ENCODE data around the gene TTC9C. TPM values are rescaled to one million over a fixed set of nuclear protein-coding genes. Genes with fewer than 3 reads are reported as not detected.

The TTC9C gene
- total RNA-seq, 1 experiment from 2014 or later, result 71.4 TPM

DNA sequence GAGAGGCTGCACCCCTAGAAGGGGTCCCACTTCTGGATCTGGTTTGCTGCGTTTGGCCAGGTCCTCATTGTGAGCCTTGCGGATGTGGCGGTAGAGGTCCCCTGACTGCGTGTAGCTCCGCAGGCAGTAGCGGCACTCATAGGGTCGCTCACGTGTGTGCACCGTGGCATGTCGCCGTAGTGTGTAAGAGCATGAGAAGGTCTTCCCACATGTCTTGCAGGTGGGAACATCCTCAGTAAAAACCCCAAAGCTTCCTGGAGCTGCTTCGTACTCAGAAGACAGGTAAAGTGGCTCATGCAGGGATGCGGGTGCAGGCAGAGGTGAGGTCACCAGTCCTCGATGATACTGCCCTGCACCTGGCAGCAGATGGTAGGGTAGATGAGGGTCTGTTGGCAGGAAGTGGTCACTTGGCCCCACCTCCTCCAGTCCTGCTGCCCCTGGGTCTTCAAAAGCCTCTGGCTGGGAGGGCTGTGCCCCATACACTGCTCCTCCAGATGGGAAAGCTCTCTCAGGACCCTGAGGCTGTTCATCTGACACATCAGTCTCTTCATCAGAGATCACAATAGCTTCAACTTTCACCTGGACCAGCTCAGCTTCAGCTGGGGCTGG is 24.0 kb downstream of the TTC9C start:
- Histone ChIP-seq H3K27ac (no peak overlapping the region), H3F3A (ENCODE audit: insufficient read depth, low read depth) (peaks cover 43% of the 10 kb centered on the region), H3K4me1 (replicated peaks; ENCODE audit: insufficient read depth) (peaks cover 17% of the 10 kb centered on the region), H2AFZ (no peak overlapping the region), H3K4me2 (peak overlapping the region; percentile 83; the same call in 1 of the 2 replicates), H3K9me2 (ENCODE audit: insufficient read depth) (no peaks in the 10 kb centered on the region), H3K79me2 (ENCODE audit: low read depth) (peaks cover 17% of the 10 kb centered on the region), H4K20me1 (ENCODE audit: insufficient read depth) (no peaks in the 10 kb centered on the region), H3K27me3 (ENCODE audit: insufficient read depth, low read depth) (no peaks in the 10 kb centered on the region), H3K9me3 (ENCODE audit: insufficient read depth, low read depth) (no peaks in the 10 kb centered on the region), H3K36me3 (ENCODE audit: low read depth) (no peaks in the 10 kb centered on the region), H3K4me3 (no peak overlapping the region)
- ChIA-PET CTCF (no interaction called here), POLR2A (ENCODE audit: unreplicated experiment) (interaction anchor here (0.7 kb wide), 1 partner anchor 26 kb away, joined by 3 read pairs; no protein-coding TSS in a partner anchor)
- TF ChIP-seq EZH2 (IDR thresholded peaks at IDR 0.05; ENCODE audit: low read depth), result no peak
- TF ChIP-seq, protein P1, sequence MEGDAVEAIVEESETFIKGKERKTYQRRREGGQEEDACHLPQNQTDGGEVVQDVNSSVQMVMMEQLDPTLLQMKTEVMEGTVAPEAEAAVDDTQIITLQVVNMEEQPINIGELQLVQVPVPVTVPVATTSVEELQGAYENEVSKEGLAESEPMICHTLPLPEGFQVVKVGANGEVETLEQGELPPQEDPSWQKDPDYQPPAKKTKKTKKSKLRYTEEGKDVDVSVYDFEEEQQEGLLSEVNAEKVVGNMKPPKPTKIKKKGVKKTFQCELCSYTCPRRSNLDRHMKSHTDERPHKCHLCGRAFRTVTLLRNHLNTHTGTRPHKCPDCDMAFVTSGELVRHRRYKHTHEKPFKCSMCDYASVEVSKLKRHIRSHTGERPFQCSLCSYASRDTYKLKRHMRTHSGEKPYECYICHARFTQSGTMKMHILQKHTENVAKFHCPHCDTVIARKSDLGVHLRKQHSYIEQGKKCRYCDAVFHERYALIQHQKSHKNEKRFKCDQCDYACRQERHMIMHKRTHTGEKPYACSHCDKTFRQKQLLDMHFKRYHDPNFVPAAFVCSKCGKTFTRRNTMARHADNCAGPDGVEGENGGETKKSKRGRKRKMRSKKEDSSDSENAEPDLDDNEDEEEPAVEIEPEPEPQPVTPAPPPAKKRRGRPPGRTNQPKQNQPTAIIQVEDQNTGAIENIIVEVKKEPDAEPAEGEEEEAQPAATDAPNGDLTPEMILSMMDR (conservative IDR thresholded peaks at IDR 0.05), result no peak
- BruUV-seq (replicated peaks), result no TSS peak
- no peak for DNase-seq
- intact Hi-C loops (cut with micrococcal nuclease; ENCODE audit: unreplicated experiment), result no loop called here

DNA sequence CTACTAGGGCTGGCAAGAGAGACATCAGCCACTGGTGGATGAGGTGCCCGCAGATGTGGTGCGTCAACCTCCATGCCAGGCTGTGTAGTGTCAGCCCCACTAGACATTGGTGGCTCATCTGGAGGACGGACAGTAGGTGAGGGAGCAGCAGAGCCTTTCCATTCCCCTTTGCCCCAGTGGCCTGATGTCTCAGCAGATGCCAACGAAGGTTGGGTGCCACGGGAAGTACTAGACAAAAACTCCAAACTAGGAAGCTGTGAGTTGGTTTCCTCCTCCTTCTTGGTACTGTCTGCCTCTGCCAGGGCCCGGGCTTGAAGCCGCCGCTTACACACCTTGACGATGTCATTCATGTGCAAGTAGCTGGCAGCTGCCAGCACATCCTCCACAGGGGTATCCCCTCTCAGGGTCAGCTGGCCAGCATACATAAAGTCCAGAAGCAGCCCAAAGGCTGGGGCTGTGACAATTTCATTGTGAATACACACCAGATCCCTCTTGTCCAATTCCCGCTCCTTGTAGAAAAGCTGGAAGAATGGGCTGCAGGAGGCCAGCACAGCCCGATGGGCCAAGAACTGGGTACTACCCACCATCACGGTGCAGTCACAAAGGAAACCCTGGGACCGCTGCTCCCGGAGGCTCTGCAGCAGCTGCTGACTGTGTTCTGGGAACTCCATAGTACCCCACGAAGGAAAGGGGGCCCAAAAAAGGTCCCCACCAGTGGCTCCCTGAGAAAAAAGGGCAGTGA is 24.9 kb downstream of the TTC9C start:
- H4K20me1 ChIP-seq (ENCODE audit: insufficient read depth), result no peaks in the 10 kb centered on the region
- H3K27me3 ChIP-seq (ENCODE audit: insufficient read depth, low read depth), result no peaks in the 10 kb centered on the region
- ChIA-PET CTCF (interaction anchor here (0.8 to 1.5 kb wide), 9 partner anchors 18 to 1551 kb away, joined by 3 to 9 read pairs (median 4); partner anchors contain the start of genes HNRNPUL2, MTA2, SLC3A2 and TAF6L), POLR2A (ENCODE audit: unreplicated experiment) (interaction anchor here (0.6 to 1.6 kb wide), 20 partner anchors 8 to 1239 kb away, joined by 3 to 50 read pairs (median 5); partner anchors contain the start of genes C11orf98, CSKMT, HNRNPUL2 and INTS5)
- H3K4me1 ChIP-seq (replicated peaks; ENCODE audit: insufficient read depth), result peaks cover 17% of the 10 kb centered on the region
- DNase-seq, result no peak
- peaks cover 17% of the 10 kb centered on the region for H3K79me2 ChIP-seq (ENCODE audit: low read depth)
- H2AFZ ChIP-seq, result peak overlapping the region; percentile 84; the same call in 1 of the 2 replicates
- H3K9me2 ChIP-seq (ENCODE audit: insufficient read depth), result no peaks in the 10 kb centered on the region
- TF ChIP-seq EZH2 (IDR thresholded peaks at IDR 0.05; ENCODE audit: low read depth), result no peak
- TF ChIP-seq, protein P1 (conservative IDR thresholded peaks at IDR 0.05), result no peak
- H3K4me2 ChIP-seq, result peak overlapping the region; percentile 83
- no peaks in the 10 kb centered on the region for H3K36me3 ChIP-seq (ENCODE audit: low read depth)
- H3K9me3 ChIP-seq (ENCODE audit: insufficient read depth, low read depth), result no peaks in the 10 kb centered on the region
- peak overlapping the region; percentile 63 for H3K4me3 ChIP-seq
- intact Hi-C loops (cut with micrococcal nuclease; ENCODE audit: unreplicated experiment), result no loop called here
- 0 out of 2 replicates have a peak overlapping the region, but pooled peaks have one; percentile 11 for H3K27ac ChIP-seq
- peaks cover 35% of the 10 kb centered on the region for H3F3A ChIP-seq (ENCODE audit: insufficient read depth, low read depth)
- BruUV-seq (replicated peaks), result TSS peak; percentile 64

Measured in PC-9 (cell line).